Endodermal cell (in vitro differentiated cells): ENCODE results near the gene IPO5. TPM values are rescaled to one million over a fixed set of nuclear protein-coding genes. Genes with fewer than 3 reads are reported as not detected.

Experiments used
- DNase-seq: peaks from one replicate; pipeline ENCODE4 v3.0.0-alpha.2; 2017
- H3K27ac ChIP-seq: 2 replicates; pipeline ENCODE4 v1.5.1; 2013; ENCODE audit warnings: mild to moderate bottlenecking, low read depth, low read length, moderate library complexity
- H3K27me3 ChIP-seq: 2 replicates; pipeline ENCODE4 v1.6.1; 2013; ENCODE audit warnings: mild to moderate bottlenecking, low read length, moderate library complexity; ENCODE audit not compliant: insufficient read depth, control insufficient read depth, poor library complexity, severe bottlenecking
- H3K36me3 ChIP-seq: 2 replicates; pipeline ENCODE4 v1.7.0; 2013; ENCODE audit warnings: mild to moderate bottlenecking, low read length, moderate library complexity; ENCODE audit not compliant: control insufficient read depth, insufficient read depth
- H3K4me1 ChIP-seq: one replicate; pipeline ENCODE4 v1.7.0; 2013; ENCODE audit warnings: low read length; ENCODE audit not compliant: control insufficient read depth, insufficient read depth
- H3K4me3 ChIP-seq: 2 replicates; pipeline ENCODE4 v1.5.1; 2013; ENCODE audit warnings: mild to moderate bottlenecking, low read length, moderate library complexity
- H3K9ac ChIP-seq: 2 replicates; pipeline ENCODE4 v1.6.1; 2013; ENCODE audit warnings: mild to moderate bottlenecking, low read length, moderate library complexity; ENCODE audit not compliant: poor library complexity, severe bottlenecking; ENCODE audit errors: extremely low read depth
- H3K9me3 ChIP-seq: 2 replicates; pipeline ENCODE4 v1.6.1; 2013; ENCODE audit warnings: mild to moderate bottlenecking, low read length, moderate library complexity; ENCODE audit not compliant: control insufficient read depth
- H3K27ac Mint-ChIP-seq: 2 replicates; pipeline ENCODE4 v1.8.0; 2020; ENCODE audit warnings: mixed read lengths
- H3K27me3 Mint-ChIP-seq: 2 replicates; pipeline ENCODE4 v1.8.0; 2021; ENCODE audit warnings: mild to moderate bottlenecking, mixed read lengths; ENCODE audit not compliant: insufficient read depth
- H3K36me3 Mint-ChIP-seq: 2 replicates; pipeline ENCODE4 v1.8.0; 2020; ENCODE audit warnings: low read depth, mixed read lengths
- H3K4me1 Mint-ChIP-seq: 2 replicates; pipeline ENCODE4 v1.8.0; 2020; ENCODE audit warnings: mixed read lengths
- H3K4me3 Mint-ChIP-seq: 2 replicates; pipeline ENCODE4 v1.8.0; 2020; ENCODE audit warnings: mild to moderate bottlenecking, moderate library complexity, mixed read lengths
- H3K9me3 Mint-ChIP-seq: 2 replicates; pipeline ENCODE4 v1.8.0; 2020; ENCODE audit warnings: mild to moderate bottlenecking, mixed read lengths
- WGBS, 2 experiments: methylation state at CpG; one replicate each; pipeline versions ENCODE4 v1.1.5 to v1.1.7; 2013; ENCODE audit warnings: missing lambda C conversion rate in 2 of 2, mixed read lengths in 1 of 2; ENCODE audit not compliant: insufficient coverage in 1 of 2, insufficient read length in 1 of 2; 5-methylcytosine and 5-hydroxymethylcytosine counted together
- total RNA-seq, 2 donors: library from RNA; stranded (reverse); fragmentation: NEBNext Ultra II Directional in 1 of 2; extraction: Animal tissue kit (Norgen Biotek cat#: 25700) in 1 of 2; gene quantifications; 2 replicates in 1 of 2; 3 replicates in 1 of 2; pipeline ENCODE4 v1.2.1, GENCODE V29; 2021
- TF ChIP-seq, protein P1 (sequence below): fragments of 200-600 bp; sonication (generic); conservative IDR thresholded peaks from 2 replicates; pipeline ENCODE4 v1.5.0; 2021; ENCODE audit warnings: antibody characterized with exemption, mild to moderate bottlenecking

The IPO5 gene
- total RNA-seq, 2 donors from 2014 or later = 259 to 280 TPM

DNA sequence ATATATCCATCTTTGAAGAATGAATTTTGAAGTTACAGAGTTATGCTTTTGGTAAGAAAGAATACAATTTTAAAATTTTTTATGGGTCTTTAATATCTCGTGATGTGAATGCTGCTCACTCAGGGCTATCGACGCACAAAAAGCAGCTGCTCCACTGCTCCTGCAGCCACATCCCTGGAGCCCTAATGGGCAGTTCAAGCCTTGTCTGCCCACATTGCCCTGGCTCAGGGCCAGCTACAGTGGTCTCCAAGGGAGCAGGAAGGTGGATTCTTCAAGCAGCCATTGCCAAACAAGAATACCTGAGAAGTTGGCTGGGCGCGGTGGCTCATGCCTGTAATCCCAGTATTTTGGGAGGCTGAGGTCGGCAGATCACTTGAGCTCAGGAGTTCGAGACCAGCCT is 85.8 kb downstream of the IPO5 start:
- no peak overlapping the region for H3K4me3 Mint-ChIP-seq
- no peaks in the 10 kb centered on the region for H3K9me3 Mint-ChIP-seq
- no peaks in the 10 kb centered on the region for H3K27me3 Mint-ChIP-seq

DNA sequence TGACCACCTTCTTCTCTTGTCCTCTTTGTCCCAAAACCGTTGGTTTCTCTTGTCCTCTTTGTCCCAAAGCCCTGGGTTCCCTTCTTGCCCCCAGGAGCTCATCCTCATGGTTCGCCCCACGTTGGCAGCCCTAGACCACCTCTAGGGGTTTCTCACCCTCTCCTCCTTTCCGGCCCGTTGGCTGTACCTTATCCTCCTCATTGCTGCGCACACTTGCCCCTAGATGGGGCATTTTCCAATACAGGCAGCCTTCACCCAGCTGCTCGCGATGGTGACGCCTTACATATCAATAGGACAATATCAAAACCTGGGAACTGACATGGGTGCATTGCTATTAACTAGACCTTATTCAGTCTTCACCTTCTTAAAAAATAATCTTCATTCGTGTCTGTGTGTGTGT is 86.5 kb downstream of the IPO5 start:
- Histone ChIP-seq H3K4me3 (no peak overlapping the region), H3K27me3 (no peaks in the 10 kb centered on the region), H3K27ac (no peak overlapping the region), H3K4me1 (no peaks in the 10 kb centered on the region), H3K36me3 (no peaks in the 10 kb centered on the region), H3K9me3 (no peaks in the 10 kb centered on the region), H3K9ac (no peak overlapping the region)
- Mint-ChIP-seq H3K4me1 (peaks cover 7% of the 10 kb centered on the region), H3K36me3 (no peaks in the 10 kb centered on the region), H3K9me3 (no peaks in the 10 kb centered on the region), H3K4me3 (no peak overlapping the region), H3K27me3 (no peaks in the 10 kb centered on the region), H3K27ac (no peak overlapping the region)
- TF ChIP-seq, protein P1, sequence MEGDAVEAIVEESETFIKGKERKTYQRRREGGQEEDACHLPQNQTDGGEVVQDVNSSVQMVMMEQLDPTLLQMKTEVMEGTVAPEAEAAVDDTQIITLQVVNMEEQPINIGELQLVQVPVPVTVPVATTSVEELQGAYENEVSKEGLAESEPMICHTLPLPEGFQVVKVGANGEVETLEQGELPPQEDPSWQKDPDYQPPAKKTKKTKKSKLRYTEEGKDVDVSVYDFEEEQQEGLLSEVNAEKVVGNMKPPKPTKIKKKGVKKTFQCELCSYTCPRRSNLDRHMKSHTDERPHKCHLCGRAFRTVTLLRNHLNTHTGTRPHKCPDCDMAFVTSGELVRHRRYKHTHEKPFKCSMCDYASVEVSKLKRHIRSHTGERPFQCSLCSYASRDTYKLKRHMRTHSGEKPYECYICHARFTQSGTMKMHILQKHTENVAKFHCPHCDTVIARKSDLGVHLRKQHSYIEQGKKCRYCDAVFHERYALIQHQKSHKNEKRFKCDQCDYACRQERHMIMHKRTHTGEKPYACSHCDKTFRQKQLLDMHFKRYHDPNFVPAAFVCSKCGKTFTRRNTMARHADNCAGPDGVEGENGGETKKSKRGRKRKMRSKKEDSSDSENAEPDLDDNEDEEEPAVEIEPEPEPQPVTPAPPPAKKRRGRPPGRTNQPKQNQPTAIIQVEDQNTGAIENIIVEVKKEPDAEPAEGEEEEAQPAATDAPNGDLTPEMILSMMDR = peak; percentile 55
- DNase-seq = peak; percentile 49
- WGBS, 2 experiments = 83 to 92% methylated on average over 4 to 9 of the region's 10 CpGs

More for the DNA sequence above, 85.8 kb downstream of the IPO5 start:
- no peak overlapping the region for H3K27ac Mint-ChIP-seq
- no peaks in the 10 kb centered on the region for H3K4me1 ChIP-seq
- no peak overlapping the region for H3K27ac ChIP-seq
- H3K9ac ChIP-seq = no peak overlapping the region
- no peaks in the 10 kb centered on the region for H3K36me3 Mint-ChIP-seq
- TF ChIP-seq, protein P1 = no peak
- no peak overlapping the region for H3K4me3 ChIP-seq
- DNase-seq = no peak
- H3K4me1 Mint-ChIP-seq = peaks cover 7% of the 10 kb centered on the region
- no peaks in the 10 kb centered on the region for H3K9me3 ChIP-seq
- no peaks in the 10 kb centered on the region for H3K36me3 ChIP-seq
- no peaks in the 10 kb centered on the region for H3K27me3 ChIP-seq
- WGBS, 2 experiments = 94 to 96% methylated on average over 3 to 7 of the region's 7 CpGs

DNA sequence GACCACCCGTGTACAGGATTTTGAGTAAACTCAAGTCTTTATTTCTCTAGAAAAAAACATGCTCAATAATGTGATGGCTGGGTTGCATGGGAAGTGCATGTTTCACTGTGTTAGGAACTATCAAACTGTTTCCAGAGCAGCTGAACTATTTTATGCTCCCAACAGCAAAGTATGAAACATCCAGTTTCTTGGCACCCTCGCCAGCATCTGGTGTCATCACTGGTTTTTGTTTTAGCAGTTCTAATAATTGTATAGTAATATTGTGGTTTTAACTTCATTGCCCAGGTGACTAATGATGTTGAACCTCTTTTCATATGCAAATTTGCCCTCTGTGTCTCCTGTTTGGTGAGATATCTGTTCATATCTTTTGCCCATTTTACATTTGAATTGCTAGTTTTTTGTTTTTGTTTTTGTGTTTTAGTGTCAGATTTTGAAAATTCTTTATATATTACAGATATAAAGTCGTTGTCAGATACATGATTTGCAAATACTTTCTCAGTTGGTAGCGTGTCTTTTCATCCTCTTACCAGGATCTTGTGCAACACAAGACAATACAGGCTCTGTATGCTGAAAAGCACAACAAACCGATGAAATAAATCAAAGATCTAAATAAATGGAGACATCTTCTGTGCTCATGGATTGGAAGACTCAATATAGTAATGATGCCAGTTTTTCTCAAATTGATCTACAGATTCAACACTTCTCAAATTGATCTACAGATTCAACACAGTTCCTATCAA is 87.8 kb downstream of the IPO5 start:
- 84 to 89% methylated on average over 3 to 5 of the region's 5 CpGs for WGBS, 2 experiments
- Mint-ChIP-seq H3K36me3 (no peaks in the 10 kb centered on the region), H3K9me3 (no peaks in the 10 kb centered on the region), H3K4me1 (peaks cover 7% of the 10 kb centered on the region), H3K4me3 (no peak overlapping the region), H3K27ac (no peak overlapping the region), H3K27me3 (no peaks in the 10 kb centered on the region)
- Histone ChIP-seq H3K9ac (no peak overlapping the region), H3K36me3 (no peaks in the 10 kb centered on the region), H3K4me3 (no peak overlapping the region), H3K27ac (no peak overlapping the region), H3K4me1 (no peaks in the 10 kb centered on the region), H3K9me3 (no peaks in the 10 kb centered on the region), H3K27me3 (no peaks in the 10 kb centered on the region)
- DNase-seq = peak; percentile 11
- TF ChIP-seq, protein P1 = no peak
